A549 treated with AZD9567 at 1 μM for 4 hours (cell line): Measurements from ENCODE around the gene TRIM64C. TPM values are rescaled to one million over a fixed set of nuclear protein-coding genes. Genes with fewer than 3 reads are reported as not detected.

ENCODE experiments used
- total RNA-seq: library from RNA; stranded (reverse); fragments of 200-300 nt; extraction: Qiagen RNA extraction; gene quantifications from 5 replicates; pipeline ENCODE4 v1.2.3, GENCODE V29; 2022; ENCODE audit not compliant: insufficient read depth

Gene TRIM64C
- total RNA-seq: not detected in 5 replicates

GRCh38 chr11:49059012-49059411, at the start of gene TRIM64C:
Gene TRIM64C (minus strand): TSS chr11:49059112. CDS start chr11:49059112, 0 bp downstream.

GRCh38 chr11:49028523-49028922, 30.4 kb downstream of the TRIM64C start, which contains the start of gene TRIM49B:
Gene TRIM49B (plus strand): TSS chr11:49028823. CDS start chr11:49031600, 2,777 bp downstream.

Other genes with a start within 250 kb of the TRIM64C start
- not detected in 5 replicates for gene TRIM51G, start 75.2 kb downstream of the TRIM64C start, total RNA-seq
- 0.07 TPM in 1 of 5 replicates, not detected in the others for gene TRIM49B, start 30.3 kb downstream of the TRIM64C start, total RNA-seq
- gene FOLH1, start 149.5 kb upstream of the TRIM64C start, total RNA-seq: not detected in 5 replicates